HepG2 (cell line): Measurements from ENCODE around the gene HPCAL1. TPM values are rescaled to one million over a fixed set of nuclear protein-coding genes. Genes with fewer than 3 reads are reported as not detected.

ENCODE experiments used
- CC2D1A ChIP-seq: sonication (generic); formaldehyde crosslinking; IDR thresholded peaks from 2 replicates; pipeline ENCODE4 v1.8.1; 2023; ENCODE audit warnings: mild to moderate bottlenecking, missing genetic modification reagents
- DNMT1 ChIP-seq: sonication (generic); formaldehyde crosslinking; IDR thresholded peaks from 2 replicates; pipeline ENCODE4 v1.5.1; 2020; ENCODE audit warnings: mild to moderate bottlenecking, missing genetic modification reagents
- FOXK1 ChIP-seq: sonication (generic); formaldehyde crosslinking; IDR thresholded peaks from 2 replicates; pipeline ENCODE4 v1.4.0; 2020; ENCODE audit warnings: low read depth, missing genetic modification reagents, borderline replicate concordance
- FOXP1 ChIP-seq, 2 experiments: fragments of 450-650 bp in 1 of 2; IDR thresholded peaks; 2 replicates each; pipeline ENCODE4 v1.6.1; 2017 to 2018; ENCODE audit warnings: antibody characterized with exemption in 1 of 2
- GATAD2A ChIP-seq: IDR thresholded peaks from 2 replicates; pipeline ENCODE4 v1.6.1; 2016
- GTF2F1 ChIP-seq: fragments of 150-350 bp; IDR thresholded peaks from 2 replicates; pipeline ENCODE4 v1.6.1; 2014; ENCODE audit warnings: low read length
- IRF2 ChIP-seq: IDR thresholded peaks from 2 replicates; pipeline ENCODE4 v1.6.1; 2018; ENCODE audit warnings: missing genetic modification reagents, missing compliant biosample characterization
- NFE2L2 ChIP-seq: fragments of 150-350 bp; IDR thresholded peaks from 2 replicates; pipeline ENCODE4 v1.6.1; 2014; ENCODE audit warnings: low read length
- SCMH1 ChIP-seq: sonication (generic); formaldehyde crosslinking; IDR thresholded peaks from 2 replicates; pipeline ENCODE4 v1.9.0; 2021; ENCODE audit warnings: missing genetic modification reagents, mild to moderate bottlenecking, borderline replicate concordance
- ZBTB20 ChIP-seq: sonication (generic); formaldehyde crosslinking; IDR thresholded peaks from 2 replicates; pipeline ENCODE4 v1.8.1; 2023; ENCODE audit warnings: missing genetic modification reagents, low read depth, mild to moderate bottlenecking, borderline replicate concordance
- ZBTB7B ChIP-seq: sonication (generic); formaldehyde crosslinking; IDR thresholded peaks from 2 replicates; pipeline ENCODE4 v1.4.0; 2020; ENCODE audit warnings: missing genetic modification reagents
- ZNF17 ChIP-seq: sonication (generic); formaldehyde crosslinking; IDR thresholded peaks from 2 replicates; pipeline ENCODE4 v1.5.0; 2020; ENCODE audit warnings: mild to moderate bottlenecking, missing genetic modification reagents
- ZNF205 ChIP-seq: IDR thresholded peaks from 2 replicates; pipeline ENCODE4 v1.6.1; 2018; ENCODE audit warnings: missing biosample characterization, missing genetic modification reagents
- ZNF24 ChIP-seq: fragments of 450-650 bp; IDR thresholded peaks from 2 replicates; pipeline ENCODE4 v1.6.1; 2017; ENCODE audit warnings: antibody characterized with exemption, mild to moderate bottlenecking
- ZNF296 ChIP-seq: sonication (generic); formaldehyde crosslinking; conservative IDR thresholded peaks from 2 replicates; pipeline ENCODE4 v1.5.0; 2020; ENCODE audit warnings: mild to moderate bottlenecking, missing genetic modification reagents
- ZNF329 ChIP-seq: sonication (generic); formaldehyde crosslinking; IDR thresholded peaks from 2 replicates; pipeline ENCODE4 v1.9.0; 2021; ENCODE audit warnings: low read depth, mild to moderate bottlenecking, missing genetic modification reagents
- ZNF556 ChIP-seq: sonication (generic); formaldehyde crosslinking; IDR thresholded peaks from 2 replicates; pipeline ENCODE4 v1.4.0; 2020; ENCODE audit warnings: mild to moderate bottlenecking, missing genetic modification reagents, borderline replicate concordance
- ZNF782 ChIP-seq: sonication (generic); formaldehyde crosslinking; IDR thresholded peaks from 2 replicates; pipeline ENCODE4 v1.4.0; 2020; ENCODE audit warnings: missing genetic modification reagents, mild to moderate bottlenecking, borderline replicate concordance
- polyA plus RNA-seq, 8 experiments: library from polyadenylated mRNA; depleted of rRNA in 3 of 8; stranded (reverse) in 7 of 8; unstranded in 1 of 8; fragments of >200 nt; fragmentation: Illumina TruSeq in 4 of 8; extraction: Trizol in 4 of 8; gene quantifications; 2 replicates each; pipeline versions ENCODE4 v1.2.1 to v1.2.3, GENCODE V29; 2011 to 2016; ENCODE audit warnings: low read depth in 4 of 8, missing spikeins in 1 of 8, mixed read lengths in 1 of 8; ENCODE audit not compliant: insufficient read depth in 1 of 8
- total RNA-seq, 5 experiments: library from RNA; depleted of rRNA; stranded (reverse); fragments of >200 nt; fragmentation: Illumina TruSeq; extraction: Trizol; gene quantifications; 2 replicates each; pipeline ENCODE4 v1.2.3, GENCODE V29; 2016; ENCODE audit warnings: low read depth in 1 of 5
- TF ChIP-seq, protein P1 (sequence below): sonication (generic); formaldehyde crosslinking; IDR thresholded peaks from 2 replicates; pipeline ENCODE4 v1.8.0; 2022; ENCODE audit warnings: low read depth, missing genetic modification reagents
- TF ChIP-seq, protein P2 (sequence below): sonication (generic); formaldehyde crosslinking; IDR thresholded peaks from 2 replicates; pipeline ENCODE4 v1.4.0; 2020; ENCODE audit warnings: low read depth, missing genetic modification reagents
- TF ChIP-seq, protein P3 (sequence below): IDR thresholded peaks from 2 replicates; pipeline ENCODE4 v1.6.1; 2016; ENCODE audit warnings: mild to moderate bottlenecking, missing biosample characterization, missing genetic modification reagents
- TF ChIP-seq, protein P4 (sequence below): sonication (generic); formaldehyde crosslinking; IDR thresholded peaks from 2 replicates; pipeline ENCODE4 v1.4.0; 2020; ENCODE audit warnings: missing genetic modification reagents
- TF ChIP-seq, protein P5 (sequence below): sonication (generic); formaldehyde crosslinking; IDR thresholded peaks from 2 replicates; pipeline ENCODE4 v1.5.1; 2020; ENCODE audit warnings: mild to moderate bottlenecking, moderate library complexity, missing genetic modification reagents

The HPCAL1 gene
- total and polyA plus RNA-seq, 2 of the 13 experiments (the other 11 are each of a cell fraction or from before 2014, with no cell fraction given), result 29.5 to 29.9 TPM

DNA sequence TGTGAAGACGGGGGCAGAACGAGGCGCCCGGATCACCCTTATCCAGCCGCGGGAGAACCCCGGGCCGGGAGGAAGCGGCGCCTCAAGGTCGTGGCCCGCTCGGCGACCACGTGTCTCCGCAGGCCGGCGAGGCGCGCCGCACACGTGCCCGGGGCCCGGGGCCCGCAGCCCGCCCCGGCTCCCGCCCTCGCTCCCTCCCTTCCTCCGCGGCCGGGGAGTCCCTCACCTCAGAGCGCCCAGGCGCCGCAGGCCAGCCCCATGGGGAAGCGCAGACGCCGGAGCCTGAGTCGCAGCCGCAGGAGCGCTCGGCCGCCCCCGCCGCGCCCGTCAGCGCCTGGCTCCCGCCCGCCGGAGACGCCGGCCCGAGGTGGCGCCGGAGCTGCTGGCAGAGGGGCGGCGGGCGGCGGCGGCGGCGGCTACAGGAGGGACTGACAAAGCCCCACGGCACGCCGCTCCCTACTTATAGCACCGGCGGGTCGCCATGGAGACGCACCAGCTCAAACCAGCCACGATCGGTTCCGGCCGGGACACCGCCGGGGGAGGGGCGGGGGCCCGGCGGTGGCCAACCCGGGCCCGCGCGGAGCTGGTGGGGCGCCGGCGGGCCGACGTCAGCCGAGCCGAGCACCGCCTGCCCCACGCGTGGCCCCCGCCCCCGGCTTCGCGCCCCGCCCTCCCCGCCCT is 145.3 kb downstream of the HPCAL1 start, which contains the start of gene ODC1 (continued):
- TF ChIP-seq, protein P1, sequence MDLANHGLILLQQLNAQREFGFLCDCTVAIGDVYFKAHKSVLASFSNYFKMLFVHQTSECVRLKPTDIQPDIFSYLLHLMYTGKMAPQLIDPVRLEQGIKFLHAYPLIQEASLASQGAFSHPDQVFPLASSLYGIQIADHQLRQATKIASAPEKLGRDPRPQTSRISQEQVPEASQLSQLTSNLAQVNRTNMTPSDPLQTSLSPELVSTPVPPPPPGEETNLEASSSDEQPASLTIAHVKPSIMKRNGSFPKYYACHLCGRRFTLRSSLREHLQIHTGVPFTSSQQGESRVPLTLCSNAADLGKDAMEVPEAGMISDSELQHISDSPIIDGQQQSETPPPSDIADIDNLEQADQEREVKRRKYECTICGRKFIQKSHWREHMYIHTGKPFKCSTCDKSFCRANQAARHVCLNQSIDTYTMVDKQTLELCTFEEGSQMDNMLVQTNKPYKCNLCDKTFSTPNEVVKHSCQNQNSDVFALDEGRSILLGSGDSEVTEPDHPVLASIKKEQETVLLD (CRISPR knock-in tag), result peak; percentile 85
- TF ChIP-seq IRF2 (CRISPR knock-in tag), result no peak
- no peak; the same call in 1 of the 2 replicates for TF ChIP-seq FOXK1 (CRISPR knock-in tag)
- TF ChIP-seq, protein P2, sequence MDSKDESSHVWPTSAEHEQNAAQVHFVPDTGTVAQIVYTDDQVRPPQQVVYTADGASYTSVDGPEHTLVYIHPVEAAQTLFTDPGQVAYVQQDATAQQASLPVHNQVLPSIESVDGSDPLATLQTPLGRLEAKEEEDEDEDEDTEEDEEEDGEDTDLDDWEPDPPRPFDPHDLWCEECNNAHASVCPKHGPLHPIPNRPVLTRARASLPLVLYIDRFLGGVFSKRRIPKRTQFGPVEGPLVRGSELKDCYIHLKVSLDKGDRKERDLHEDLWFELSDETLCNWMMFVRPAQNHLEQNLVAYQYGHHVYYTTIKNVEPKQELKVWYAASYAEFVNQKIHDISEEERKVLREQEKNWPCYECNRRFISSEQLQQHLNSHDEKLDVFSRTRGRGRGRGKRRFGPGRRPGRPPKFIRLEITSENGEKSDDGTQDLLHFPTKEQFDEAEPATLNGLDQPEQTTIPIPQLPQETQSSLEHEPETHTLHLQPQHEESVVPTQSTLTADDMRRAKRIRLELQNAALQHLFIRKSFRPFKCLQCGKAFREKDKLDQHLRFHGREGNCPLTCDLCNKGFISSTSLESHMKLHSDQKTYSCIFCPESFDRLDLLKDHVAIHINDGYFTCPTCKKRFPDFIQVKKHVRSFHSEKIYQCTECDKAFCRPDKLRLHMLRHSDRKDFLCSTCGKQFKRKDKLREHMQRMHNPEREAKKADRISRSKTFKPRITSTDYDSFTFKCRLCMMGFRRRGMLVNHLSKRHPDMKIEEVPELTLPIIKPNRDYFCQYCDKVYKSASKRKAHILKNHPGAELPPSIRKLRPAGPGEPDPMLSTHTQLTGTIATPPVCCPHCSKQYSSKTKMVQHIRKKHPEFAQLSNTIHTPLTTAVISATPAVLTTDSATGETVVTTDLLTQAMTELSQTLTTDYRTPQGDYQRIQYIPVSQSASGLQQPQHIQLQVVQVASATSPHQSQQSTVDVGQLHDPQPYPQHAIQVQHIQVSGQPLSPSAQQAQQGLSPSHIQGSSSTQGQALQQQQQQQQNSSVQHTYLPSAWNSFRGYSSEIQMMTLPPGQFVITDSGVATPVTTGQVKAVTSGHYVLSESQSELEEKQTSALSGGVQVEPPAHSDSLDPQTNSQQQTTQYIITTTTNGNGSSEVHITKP (CRISPR knock-in tag), result no peak
- TF ChIP-seq SCMH1 (CRISPR knock-in tag), result no peak
- peak; percentile 96 for TF ChIP-seq ZNF329 (CRISPR knock-in tag)
- no peak for TF ChIP-seq GATAD2A (CRISPR knock-in tag)
- TF ChIP-seq, protein P3, sequence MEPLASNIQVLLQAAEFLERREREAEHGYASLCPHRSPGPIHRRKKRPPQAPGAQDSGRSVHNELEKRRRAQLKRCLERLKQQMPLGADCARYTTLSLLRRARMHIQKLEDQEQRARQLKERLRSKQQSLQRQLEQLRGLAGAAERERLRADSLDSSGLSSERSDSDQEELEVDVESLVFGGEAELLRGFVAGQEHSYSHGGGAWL (CRISPR knock-in tag), result peak; percentile 99
- no peak for TF ChIP-seq FOXP1 (IDR thresholded peaks at IDR 0.05)
- no peak for TF ChIP-seq FOXP1 (CRISPR knock-in tag; IDR thresholded peaks at IDR 0.05)
- no peak for TF ChIP-seq ZNF296 (CRISPR knock-in tag)
- peak; percentile 93; the same call in 1 of the 2 replicates for TF ChIP-seq DNMT1 (CRISPR knock-in tag)
- peak; percentile 35; the same call in 1 of the 2 replicates for TF ChIP-seq ZNF24
- TF ChIP-seq GTF2F1, result no peak
- TF ChIP-seq NFE2L2, result no peak
- TF ChIP-seq ZNF205, result no peak
- no peak for TF ChIP-seq CC2D1A (CRISPR knock-in tag)
- TF ChIP-seq ZNF782, result peak; percentile 91; the same call in 1 of the 2 replicates
- TF ChIP-seq, protein P4, sequence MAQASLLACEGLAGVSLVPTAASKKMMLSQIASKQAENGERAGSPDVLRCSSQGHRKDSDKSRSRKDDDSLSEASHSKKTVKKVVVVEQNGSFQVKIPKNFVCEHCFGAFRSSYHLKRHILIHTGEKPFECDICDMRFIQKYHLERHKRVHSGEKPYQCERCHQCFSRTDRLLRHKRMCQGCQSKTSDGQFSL, result peak; percentile 48; the same call in 1 of the 2 replicates
- TF ChIP-seq ZBTB7B (CRISPR knock-in tag), result no peak
- no peak; the same call in 1 of the 2 replicates for TF ChIP-seq ZNF556 (CRISPR knock-in tag)
- 0 out of 2 replicates have a peak, but pooled peaks have one; percentile 13 for TF ChIP-seq ZBTB20 (CRISPR knock-in tag)
- TF ChIP-seq, protein P5, sequence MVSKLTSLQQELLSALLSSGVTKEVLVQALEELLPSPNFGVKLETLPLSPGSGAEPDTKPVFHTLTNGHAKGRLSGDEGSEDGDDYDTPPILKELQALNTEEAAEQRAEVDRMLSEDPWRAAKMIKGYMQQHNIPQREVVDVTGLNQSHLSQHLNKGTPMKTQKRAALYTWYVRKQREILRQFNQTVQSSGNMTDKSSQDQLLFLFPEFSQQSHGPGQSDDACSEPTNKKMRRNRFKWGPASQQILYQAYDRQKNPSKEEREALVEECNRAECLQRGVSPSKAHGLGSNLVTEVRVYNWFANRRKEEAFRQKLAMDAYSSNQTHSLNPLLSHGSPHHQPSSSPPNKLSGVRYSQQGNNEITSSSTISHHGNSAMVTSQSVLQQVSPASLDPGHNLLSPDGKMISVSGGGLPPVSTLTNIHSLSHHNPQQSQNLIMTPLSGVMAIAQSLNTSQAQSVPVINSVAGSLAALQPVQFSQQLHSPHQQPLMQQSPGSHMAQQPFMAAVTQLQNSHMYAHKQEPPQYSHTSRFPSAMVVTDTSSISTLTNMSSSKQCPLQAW, result no peak
- no peak for TF ChIP-seq ZNF17
